Neural progenitor cell (in vitro differentiated cells): ENCODE measurements around the gene DTWD1.

Experiments
- EZH2 ChIP-seq: fragments of 200-600 bp; sonication (generic); IDR thresholded peaks from 2 replicates; pipeline ENCODE4 v1.6.1; 2017; ENCODE audit warnings: antibody characterized with exemption, mild to moderate bottlenecking, moderate library complexity
- EZH2phosphoT487 ChIP-seq: fragments of 200-600 bp; sonication (generic); IDR thresholded peaks from 2 replicates; pipeline ENCODE4 v1.6.1; 2017; ENCODE audit warnings: antibody characterized with exemption
- TF ChIP-seq, protein P1 (sequence below): fragments of 200-600 bp; sonication (generic); IDR thresholded peaks from 2 replicates; pipeline ENCODE4 v1.5.1; 2017; ENCODE audit warnings: antibody characterized with exemption, mild to moderate bottlenecking

DNA sequence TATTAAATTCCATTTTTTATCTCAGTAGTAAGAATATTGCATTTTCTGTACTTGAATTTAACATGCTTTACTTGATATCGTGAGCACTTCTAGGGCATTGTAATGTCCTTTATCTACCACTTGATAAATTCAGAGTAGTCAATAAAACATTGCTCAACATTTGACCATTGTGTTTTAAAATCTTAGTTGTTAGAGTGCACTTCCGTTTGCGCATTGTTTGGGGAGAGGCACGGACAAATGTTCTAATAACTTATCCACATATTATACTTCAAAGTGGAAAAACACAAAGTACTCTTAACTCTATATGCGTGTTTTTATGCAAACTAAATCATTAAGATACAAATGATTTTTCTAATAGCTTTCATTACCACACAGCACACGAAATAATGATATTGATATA is 649 bp upstream of the DTWD1 start:
- TF ChIP-seq, protein P1, sequence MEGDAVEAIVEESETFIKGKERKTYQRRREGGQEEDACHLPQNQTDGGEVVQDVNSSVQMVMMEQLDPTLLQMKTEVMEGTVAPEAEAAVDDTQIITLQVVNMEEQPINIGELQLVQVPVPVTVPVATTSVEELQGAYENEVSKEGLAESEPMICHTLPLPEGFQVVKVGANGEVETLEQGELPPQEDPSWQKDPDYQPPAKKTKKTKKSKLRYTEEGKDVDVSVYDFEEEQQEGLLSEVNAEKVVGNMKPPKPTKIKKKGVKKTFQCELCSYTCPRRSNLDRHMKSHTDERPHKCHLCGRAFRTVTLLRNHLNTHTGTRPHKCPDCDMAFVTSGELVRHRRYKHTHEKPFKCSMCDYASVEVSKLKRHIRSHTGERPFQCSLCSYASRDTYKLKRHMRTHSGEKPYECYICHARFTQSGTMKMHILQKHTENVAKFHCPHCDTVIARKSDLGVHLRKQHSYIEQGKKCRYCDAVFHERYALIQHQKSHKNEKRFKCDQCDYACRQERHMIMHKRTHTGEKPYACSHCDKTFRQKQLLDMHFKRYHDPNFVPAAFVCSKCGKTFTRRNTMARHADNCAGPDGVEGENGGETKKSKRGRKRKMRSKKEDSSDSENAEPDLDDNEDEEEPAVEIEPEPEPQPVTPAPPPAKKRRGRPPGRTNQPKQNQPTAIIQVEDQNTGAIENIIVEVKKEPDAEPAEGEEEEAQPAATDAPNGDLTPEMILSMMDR: no peak
- TF ChIP-seq EZH2 (no peak), EZH2phosphoT487 (no peak)
